IMR-90 (cell line): ENCODE measurements around the gene LCTL. TPM values are rescaled to one million over a fixed set of nuclear protein-coding genes. Genes with fewer than 3 reads are reported as not detected.

ENCODE experiments used
- ATAC-seq: fragments of 200-7000 bp; cut with Tn5 transposase; 2 replicates; pipeline ENCODE4 v1.9.1; 2020; ENCODE audit warnings: low read depth, mild to moderate bottlenecking, moderate library complexity
- BruUV-seq: library from RNA; stranded (reverse); fragments of 400-500 nt; replicated peaks from 2 replicates; lab custom pipeline; 2021; lab: Mats Ljungman, UMichigan
- CTCF ChIA-PET: fragments of 300-600 bp; formaldehyde crosslinking; extraction: SDS; loops from one replicate; lab custom pipeline; 2021; ENCODE audit warnings: antibody characterized with exemption; lab: Yijun Ruan, JAX
- POLR2A ChIA-PET: fragments of 300-600 bp; sonication (Branson Sonifier 250); formaldehyde crosslinking; loops from one replicate; lab custom pipeline; 2022; ENCODE audit warnings: antibody characterized with exemption; ENCODE audit not compliant: unreplicated experiment; lab: Charles Lee
- DNase-seq: peaks from one replicate; pipeline ENCODE4 v3.0.0; 2013
- H2AFZ ChIP-seq: replicated peaks from 2 replicates; pipeline ENCODE3; 2013; ENCODE audit warnings: low read length, mild to moderate bottlenecking; ENCODE audit not compliant: poor library complexity
- H2AK5ac ChIP-seq: 2 replicates; pipeline ENCODE4 v1.6.1; 2013; ENCODE audit warnings: low read depth, low read length, inconsistent platforms
- H2AK9ac ChIP-seq: replicated peaks from 2 replicates; pipeline ENCODE3; 2013; ENCODE audit warnings: mild to moderate bottlenecking, low read depth, low read length, moderate library complexity; ENCODE audit not compliant: poor library complexity
- H2BK120ac ChIP-seq: 2 replicates; pipeline ENCODE4 v1.6.1; 2013; ENCODE audit warnings: low read depth, low read length, inconsistent platforms
- H2BK15ac ChIP-seq: 3 replicates; pipeline ENCODE4 v1.6.1; 2013; ENCODE audit warnings: low read depth, low read length, inconsistent platforms
- H2BK20ac ChIP-seq: 2 replicates; pipeline ENCODE4 v1.6.1; 2013; ENCODE audit warnings: low read depth, mild to moderate bottlenecking, inconsistent platforms, low read length, moderate library complexity
- H2BK5ac ChIP-seq: 2 replicates; pipeline ENCODE4 v1.6.1; 2013; ENCODE audit warnings: mild to moderate bottlenecking, low read depth, low read length, inconsistent platforms; ENCODE audit not compliant: poor library complexity, severe bottlenecking
- H3K14ac ChIP-seq: replicated peaks from 2 replicates; pipeline ENCODE4 v1.6.1; 2013; ENCODE audit warnings: low read depth, low read length, inconsistent platforms
- H3K18ac ChIP-seq: 2 replicates; pipeline ENCODE4 v1.6.1; 2013; ENCODE audit warnings: low read depth, low read length, control low read depth
- H3K23ac ChIP-seq: 2 replicates; pipeline ENCODE4 v1.6.1; 2013; ENCODE audit warnings: low read depth, low read length, inconsistent platforms
- H3K27ac ChIP-seq: 2 replicates; pipeline ENCODE4 v1.5.1; 2013; ENCODE audit warnings: mild to moderate bottlenecking, control low read depth, low read length; ENCODE audit not compliant: insufficient read depth
- H3K27me3 ChIP-seq: 2 replicates; pipeline ENCODE4 v1.6.1; 2013; ENCODE audit warnings: low read length; ENCODE audit not compliant: control insufficient read depth, insufficient read depth
- H3K36me3 ChIP-seq: 2 replicates; pipeline ENCODE4 v1.6.1; 2013; ENCODE audit warnings: low read length, mixed read lengths; ENCODE audit not compliant: control insufficient read depth, insufficient read depth
- H3K4ac ChIP-seq: 2 replicates; pipeline ENCODE4 v1.6.1; 2013; ENCODE audit warnings: low read depth, low read length, inconsistent platforms
- H3K4me1 ChIP-seq: 2 replicates; pipeline ENCODE4 v1.6.1; 2013; ENCODE audit warnings: low read length, mixed read lengths; ENCODE audit not compliant: control insufficient read depth, insufficient read depth
- H3K4me2 ChIP-seq: 2 replicates; pipeline ENCODE4 v1.6.1; 2013; ENCODE audit warnings: low read depth, mild to moderate bottlenecking, control low read depth, low read length, moderate library complexity
- H3K4me3 ChIP-seq: 2 replicates; pipeline ENCODE4 v1.5.1; 2013; ENCODE audit warnings: low read depth, mild to moderate bottlenecking, control low read depth, low read length, moderate library complexity; ENCODE audit not compliant: insufficient read depth
- H3K56ac ChIP-seq: 2 replicates; pipeline ENCODE4 v1.6.1; 2013; ENCODE audit warnings: low read length, inconsistent platforms; ENCODE audit not compliant: insufficient read depth; ENCODE audit errors: extremely low read depth
- H3K79me1 ChIP-seq, 2 experiments: 2 replicates each; pipeline ENCODE4 v1.6.1; 2013; ENCODE audit warnings: low read length in 2 of 2, inconsistent platforms in 1 of 2, low read depth in 1 of 2
- H3K9ac ChIP-seq: 2 replicates; pipeline ENCODE4 v1.6.1; 2013; ENCODE audit warnings: low read depth, low read length, control low read depth
- H3K9me1 ChIP-seq: 2 replicates; pipeline ENCODE4 v1.6.1; 2013; ENCODE audit warnings: low read length, inconsistent platforms; ENCODE audit not compliant: insufficient read depth
- H3K9me3 ChIP-seq: 2 replicates; pipeline ENCODE4 v1.6.1; 2013; ENCODE audit warnings: low read length; ENCODE audit not compliant: control insufficient read depth, insufficient read depth
- H4K20me1 ChIP-seq: 2 replicates; pipeline ENCODE4 v1.6.1; 2013; ENCODE audit warnings: low read length, inconsistent platforms; ENCODE audit not compliant: insufficient read depth
- H4K5ac ChIP-seq: 2 replicates; pipeline ENCODE4 v1.6.1; 2013; ENCODE audit warnings: mild to moderate bottlenecking, low read depth, low read length, control low read depth
- H4K8ac ChIP-seq, 2 experiments: 2 replicates each; pipeline ENCODE4 v1.6.1; 2013; ENCODE audit warnings: low read depth in 2 of 2, low read length in 2 of 2, control low read depth in 1 of 2, inconsistent platforms in 1 of 2
- H4K91ac ChIP-seq: 2 replicates; pipeline ENCODE4 v1.6.1; 2013; ENCODE audit warnings: low read depth, low read length, inconsistent platforms; ENCODE audit not compliant: insufficient read depth
- CHD1 ChIP-seq: IDR thresholded peaks from 2 replicates; pipeline ENCODE4 v1.6.1; 2012; ENCODE audit warnings: low read depth, low read length, improper control_type of control experiment
- MAFK ChIP-seq: IDR thresholded peaks from 2 replicates; pipeline ENCODE4 v1.6.1; 2012; ENCODE audit warnings: low read depth, low read length, improper control_type of control experiment
- POLR2A ChIP-seq: IDR thresholded peaks from 2 replicates; pipeline ENCODE4 v1.6.1; 2012; ENCODE audit warnings: mild to moderate bottlenecking, low read depth, low read length
- RAD21 ChIP-seq: IDR thresholded peaks from 2 replicates; pipeline ENCODE4 v1.6.1; 2012; ENCODE audit warnings: low read length, improper control_type of control experiment
- WGBS, 2 experiments: methylation state at CpG; one replicate each; pipeline versions ENCODE4 v1.1.5 to v1.1.7; 2013; ENCODE audit warnings: missing lambda C conversion rate in 2 of 2; ENCODE audit not compliant: insufficient read length in 1 of 2; ENCODE audit errors: extremely low coverage in 2 of 2; 5-methylcytosine and 5-hydroxymethylcytosine counted together
- dilution Hi-C: fragments of 300-500 bp; cut with HindIII; formaldehyde crosslinking; loops from one replicate; pipeline ENCODE4 v1.14.3; 2018; ENCODE audit warnings: low sequenced_read_pairs; ENCODE audit not compliant: unreplicated experiment
- in situ Hi-C: fragments of 300-500 bp; cut with MboI; formaldehyde crosslinking; loops from 3 replicates; pipeline ENCODE4 v1.14.3; 2019; ENCODE audit warnings: low sequenced_read_pairs, inconsistent platforms, mixed read lengths
- intact Hi-C: fragments of 100-400 bp; cut with micrococcal nuclease; formaldehyde crosslinking; loops from 2 replicates; pipeline ENCODE4 v1.10.0; 2022
- polyA plus RNA-seq, 3 experiments: library from polyadenylated mRNA; depleted of rRNA; stranded (reverse); fragments of >200 nt; gene quantifications; 2 replicates each; pipeline ENCODE4 v1.2.3, GENCODE V29; 2012; ENCODE audit warnings: low replicate concordance in 1 of 3
- total RNA-seq: library from RNA; depleted of rRNA; stranded (reverse); fragments of >200 nt; gene quantifications from 2 replicates; pipeline ENCODE4 v1.2.3, GENCODE V29; 2012

The LCTL gene
- total and polyA plus RNA-seq, 2 of the 4 experiments (the other 2 are of a cell fraction), result 10.3 to 10.4 TPM

- ATAC-seq, result no peak
- Histone ChIP-seq H2AFZ (peak overlapping the region; percentile 51), H3K27ac (no peak overlapping the region), H3K4me1 (no peaks in the 10 kb centered on the region), H2BK5ac (no peak overlapping the region), H2BK20ac (no peak overlapping the region), H3K9ac (no peak overlapping the region), H3K36me3 (peaks cover 1% of the 10 kb centered on the region; the same call in 1 of the 2 replicates), H4K8ac (no peak overlapping the region), H3K23ac (no peak overlapping the region), H3K14ac (no peak overlapping the region), H3K56ac (no peak overlapping the region), H2AK5ac (no peak overlapping the region), H3K79me1 (no peaks in the 10 kb centered on the region), H4K91ac (no peak overlapping the region), H3K27me3 (no peaks in the 10 kb centered on the region), H3K18ac (no peak overlapping the region), H3K4me2 (no peak overlapping the region), H4K20me1 (no peaks in the 10 kb centered on the region), H3K9me1 (no peaks in the 10 kb centered on the region; the same call in 1 of the 2 replicates), H2BK15ac (no peak overlapping the region), H2AK9ac (no peak overlapping the region), H3K9me3 (no peaks in the 10 kb centered on the region), H4K5ac (no peak overlapping the region), H2BK120ac (no peak overlapping the region), H3K4me3 (no peak overlapping the region), H3K4ac (no peak overlapping the region)
- ChIA-PET CTCF (no interaction called here), POLR2A (no interaction called here)
- dilution Hi-C loops (no loop called here), intact Hi-C loops (no loop called here), in situ Hi-C loops (no loop called here)
- DNase-seq, result no peak
- no CpG with 5 or more reads among the region's 4 CpGs for WGBS, 2 experiments
- no TSS peak for BruUV-seq
- TF ChIP-seq RAD21 (no peak), CHD1 (no peak), MAFK (0 out of 2 replicates have a peak, but pooled peaks have one; percentile 16), POLR2A (no peak)
Observed at GRCh38 chr15:66542896-66543295, 22.9 kb downstream of the LCTL start.
